HG02943 (cell line): ENCODE measurements around the gene KRT72.

Experiments
- ATAC-seq: cut with Tn5 transposase; IDR thresholded peaks from one replicate; pipeline ENCODE4 v1.9.1; 2021; ENCODE audit warnings: mild to moderate bottlenecking, low read depth, moderate library complexity; ENCODE audit not compliant: unreplicated experiment

Gene KRT72

DNA sequence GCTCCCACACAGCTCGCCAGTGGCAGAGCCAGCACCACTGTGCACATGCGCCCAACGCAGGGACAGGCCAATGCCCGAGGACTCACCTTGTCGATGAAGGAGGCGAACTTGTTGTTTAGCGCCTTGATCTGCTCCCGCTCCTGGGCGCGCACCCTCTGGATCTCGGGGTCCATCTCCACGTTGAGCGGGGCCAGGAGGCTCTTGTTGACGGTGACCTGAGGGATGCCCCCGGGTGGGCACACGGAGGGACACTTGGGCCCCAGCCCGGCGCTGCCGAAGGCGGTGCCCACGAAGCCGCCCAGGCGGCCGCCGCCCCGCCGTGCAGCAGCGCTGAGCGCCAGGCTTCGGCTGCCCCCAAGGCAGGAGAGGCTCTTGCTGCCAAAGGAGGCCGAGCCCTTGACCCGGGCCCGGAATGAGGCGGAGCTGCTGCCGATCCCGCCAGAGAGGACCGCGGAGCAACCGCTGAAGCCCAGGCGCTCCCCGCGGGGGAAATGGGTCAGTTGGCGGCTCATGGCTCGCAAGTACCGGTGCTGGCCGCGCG is at the start of gene KRT72:
TSS of gene KRT72 (minus strand) at position 523 of the 541 bp plus-strand sequence. CDS start at position 512, 11 bp downstream.
- ATAC-seq = no peak

DNA sequence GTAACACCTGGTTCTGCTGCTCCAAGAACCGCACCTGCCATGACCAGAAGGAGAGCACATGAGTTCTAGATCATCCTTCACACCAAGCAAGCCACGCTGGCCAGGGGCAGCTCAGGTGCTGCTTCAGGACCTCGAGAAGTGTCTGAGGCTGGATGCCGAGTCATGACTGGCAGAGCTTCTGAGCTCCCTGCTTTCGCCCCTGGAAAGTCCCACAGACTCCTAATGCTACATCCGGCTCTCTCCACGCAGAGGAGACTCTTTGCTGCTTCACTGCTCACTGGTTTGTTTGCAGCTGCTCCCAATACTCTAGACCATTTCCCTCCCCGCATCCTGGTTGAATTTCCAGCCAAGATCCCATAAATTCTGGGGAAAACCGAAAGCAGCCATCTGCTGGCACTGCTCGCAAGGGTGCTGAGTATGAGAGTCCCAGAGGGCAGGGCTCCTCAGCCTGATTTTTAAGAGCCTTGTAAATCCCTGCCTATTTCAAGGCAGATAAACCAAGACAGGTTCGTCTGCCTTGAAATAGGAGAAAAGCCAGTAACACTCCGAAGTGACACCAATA is 49.3 kb upstream of the KRT72 start:
- ATAC-seq = no peak

DNA sequence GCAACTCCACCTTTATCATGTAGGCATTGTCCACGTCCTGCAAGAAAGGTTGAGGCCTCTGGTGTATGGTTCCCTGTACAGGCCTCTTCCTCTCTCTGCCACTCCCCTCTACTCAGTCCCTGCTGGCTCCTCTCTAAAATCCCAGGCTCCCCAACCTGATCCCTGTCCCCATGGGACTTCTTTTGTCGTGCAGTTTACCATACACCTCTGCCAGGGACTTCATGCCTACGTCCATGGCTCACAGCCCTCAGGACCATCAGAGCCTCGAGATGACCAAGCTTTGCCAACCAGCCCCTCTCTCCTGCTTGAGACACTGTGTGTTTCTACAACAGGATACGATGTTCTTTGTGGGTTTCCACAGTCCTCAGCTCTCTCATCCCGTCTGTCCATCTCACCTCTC is 47.8 kb upstream of the KRT72 start:
- ATAC-seq = no peak

DNA sequence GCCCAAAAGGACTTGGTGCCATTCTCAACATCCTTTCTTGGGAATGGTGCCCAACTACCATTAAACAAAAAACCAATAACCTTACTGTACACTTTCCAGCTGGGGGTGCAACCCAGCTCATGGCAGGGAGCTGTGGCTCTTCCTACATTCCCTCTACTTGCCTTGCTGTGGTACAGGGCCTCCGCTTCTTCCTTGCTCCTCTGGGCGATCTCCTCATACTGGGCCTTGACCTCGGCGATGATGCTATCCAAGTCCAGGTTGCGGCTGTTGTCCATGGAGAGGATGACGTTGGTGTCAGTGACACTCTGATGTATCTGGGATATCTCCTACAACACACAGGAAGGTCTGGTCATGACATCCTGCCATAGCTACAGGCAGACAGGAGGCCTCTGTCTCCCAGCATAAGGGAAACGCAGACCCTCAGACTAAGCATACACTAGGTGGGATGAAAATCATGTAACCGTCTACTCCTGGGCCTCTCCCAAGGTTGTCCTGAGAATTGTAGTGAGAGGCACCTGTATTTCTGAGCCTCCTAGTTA is 46.8 kb upstream of the KRT72 start:
- ATAC-seq = no peak

DNA sequence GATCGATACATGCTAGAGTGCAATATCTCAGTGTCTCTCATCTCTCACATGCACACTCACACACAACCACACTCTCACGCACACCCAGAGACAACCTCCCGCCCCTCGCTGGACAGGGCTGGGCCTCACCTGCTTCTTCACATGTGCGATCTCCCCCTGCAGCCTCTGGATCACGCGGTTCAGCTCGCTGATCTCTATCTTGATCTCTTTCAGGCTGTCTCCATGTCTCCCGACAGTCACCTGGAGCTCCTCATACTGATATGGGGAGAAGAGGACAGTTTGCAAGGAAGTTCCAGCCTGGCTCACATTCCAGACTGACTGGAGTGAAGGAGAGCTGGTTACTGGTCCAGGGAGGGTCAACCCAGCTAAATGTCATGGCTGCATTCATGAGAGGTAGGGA is 46.3 kb upstream of the KRT72 start:
- ATAC-seq = no peak

DNA sequence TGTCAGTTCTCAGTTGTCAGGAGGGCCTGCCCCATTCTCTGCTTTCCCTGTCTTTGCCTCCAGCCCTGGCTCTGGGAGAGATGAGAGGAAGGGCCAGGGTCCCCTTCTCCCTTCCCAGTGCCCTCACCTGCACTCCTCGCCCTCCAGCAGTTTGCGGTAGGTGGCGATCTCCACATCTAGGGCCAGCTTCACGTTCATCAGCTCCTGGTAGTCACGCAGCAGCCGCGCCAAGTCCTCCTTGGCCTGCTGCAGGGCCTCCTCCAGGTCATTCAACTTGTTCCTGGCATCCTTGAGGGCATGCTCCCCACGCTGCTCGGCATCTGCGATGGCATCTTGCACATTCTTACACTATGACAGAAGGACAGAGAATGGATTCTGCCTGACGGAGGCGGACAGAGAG is 45.4 kb upstream of the KRT72 start:
- ATAC-seq = no peak

DNA sequence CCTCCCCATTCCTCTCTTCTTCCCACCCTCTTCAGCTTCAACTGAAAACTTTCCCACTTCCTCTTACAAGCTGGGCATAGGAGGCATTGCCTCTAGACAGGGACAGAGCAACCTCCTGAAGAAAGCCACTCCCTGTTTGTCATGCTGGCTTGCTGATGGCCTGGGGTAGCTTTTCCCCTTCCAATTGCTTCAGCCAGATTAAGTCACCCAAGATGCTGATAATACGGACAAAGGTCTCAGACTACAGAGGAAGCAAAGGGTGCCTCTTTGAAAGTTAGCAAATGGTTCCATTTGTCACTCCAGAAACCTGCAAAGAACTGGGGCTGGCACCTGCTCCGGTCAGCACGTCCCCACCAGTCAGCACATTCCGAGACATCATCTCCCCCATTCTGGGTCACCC is 44.7 kb upstream of the KRT72 start:
- ATAC-seq = no peak

DNA sequence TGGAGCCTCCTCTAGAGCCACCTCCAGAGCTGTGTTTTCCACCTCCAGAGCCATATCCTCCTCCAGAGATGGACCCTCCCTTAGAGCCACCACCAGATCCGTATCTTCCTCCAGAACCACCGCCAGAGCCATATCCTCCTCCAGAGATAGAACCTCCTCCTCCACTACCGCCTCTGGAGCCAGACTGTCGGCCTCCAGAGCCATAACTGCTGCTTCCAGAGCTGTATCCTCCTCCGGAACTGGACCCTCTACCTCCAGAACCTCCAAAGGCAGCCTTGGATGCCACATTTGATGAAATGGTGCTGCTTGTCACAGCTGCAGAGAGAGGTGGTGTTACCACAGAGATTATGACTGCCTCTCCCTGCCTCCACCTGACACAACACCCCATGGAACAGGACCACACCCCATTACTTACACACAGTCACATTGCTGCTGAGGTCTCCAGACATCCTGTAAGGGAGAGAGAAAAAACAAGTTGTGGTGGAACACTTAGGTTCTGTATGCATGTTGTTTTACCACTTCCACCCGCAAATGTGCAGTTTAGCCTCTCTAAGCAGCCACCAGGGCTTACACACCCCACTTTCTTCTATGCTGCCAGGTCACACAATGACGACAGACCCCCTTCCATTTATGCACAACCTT is 44.0 kb upstream of the KRT72 start:
- no peak for ATAC-seq

DNA sequence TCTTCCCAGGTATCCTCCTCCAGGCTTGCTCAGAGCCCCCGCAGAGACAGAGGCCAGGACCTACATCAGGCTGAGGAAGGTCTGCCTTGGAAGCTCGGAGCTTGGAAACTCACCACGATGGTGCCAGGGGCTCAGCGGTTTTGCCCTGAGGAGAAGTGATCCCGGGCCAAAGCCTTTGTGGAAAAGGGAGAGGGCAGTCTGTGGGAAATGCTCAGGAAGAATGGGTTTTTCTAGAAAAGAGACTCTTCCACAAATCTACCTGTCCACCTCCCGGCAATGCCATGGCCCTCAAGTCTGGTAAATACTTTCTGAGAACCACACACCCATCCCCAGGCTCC is 42.8 kb upstream of the KRT72 start:
- ATAC-seq = no peak

DNA sequence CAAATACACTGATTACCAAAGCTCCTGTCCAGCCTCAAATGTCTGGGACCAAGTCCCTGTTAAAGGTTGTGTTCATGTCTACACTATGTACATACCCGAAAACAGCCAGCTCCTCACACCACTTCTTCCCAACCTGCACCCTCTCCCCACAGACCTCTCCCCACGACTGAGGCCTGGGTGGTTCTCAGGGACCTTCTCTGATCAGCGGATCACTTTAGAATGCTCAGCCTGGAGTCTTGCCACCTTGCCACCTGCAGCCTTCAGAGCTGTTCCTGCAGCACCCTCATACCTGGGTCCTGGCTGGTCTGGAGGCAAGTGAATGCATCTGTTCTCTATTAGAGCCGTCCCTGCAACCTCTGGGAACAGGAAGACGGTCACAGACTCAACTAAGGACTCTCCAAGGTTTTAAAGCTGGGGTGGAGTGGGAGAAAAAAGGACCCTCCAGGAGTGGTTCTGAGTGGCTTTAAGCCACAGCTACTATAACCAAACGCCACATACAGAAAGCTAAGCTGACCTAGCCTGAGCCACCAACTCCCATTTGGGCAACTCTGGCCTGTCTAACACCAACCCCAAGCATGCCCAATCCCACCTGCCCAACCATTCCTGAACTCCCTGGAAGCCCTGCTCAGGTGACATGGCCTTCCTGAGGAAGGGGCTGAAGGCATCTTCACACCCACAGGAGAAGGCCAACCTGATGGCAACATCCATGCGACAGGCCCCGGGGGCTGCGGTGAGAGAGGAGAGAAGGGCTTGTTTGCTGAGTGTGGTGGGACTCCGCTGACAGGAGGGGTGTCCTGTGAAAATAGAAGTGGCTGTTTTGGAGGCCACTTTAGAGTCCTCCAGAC is 42.2 kb upstream of the KRT72 start:
- no peak for ATAC-seq

DNA sequence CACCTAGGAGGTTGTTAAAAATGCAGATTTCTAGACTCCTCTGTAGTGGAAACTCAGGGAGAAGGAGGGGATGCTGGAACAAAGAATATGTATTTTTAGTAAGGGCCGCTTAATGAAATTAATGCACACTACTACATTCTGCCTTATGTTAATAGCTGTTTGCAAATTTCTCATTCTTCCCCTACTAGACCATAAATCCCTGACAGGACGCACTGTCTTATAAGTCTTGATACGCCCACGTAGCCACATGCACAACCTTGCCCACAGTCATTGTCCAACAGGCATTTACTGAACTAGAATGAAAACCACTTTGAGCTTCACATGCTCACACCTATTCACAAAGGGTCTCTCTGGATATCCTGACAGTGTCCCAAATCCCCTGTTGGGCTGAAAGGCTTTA is 40.2 kb upstream of the KRT72 start:
- no peak for ATAC-seq

DNA sequence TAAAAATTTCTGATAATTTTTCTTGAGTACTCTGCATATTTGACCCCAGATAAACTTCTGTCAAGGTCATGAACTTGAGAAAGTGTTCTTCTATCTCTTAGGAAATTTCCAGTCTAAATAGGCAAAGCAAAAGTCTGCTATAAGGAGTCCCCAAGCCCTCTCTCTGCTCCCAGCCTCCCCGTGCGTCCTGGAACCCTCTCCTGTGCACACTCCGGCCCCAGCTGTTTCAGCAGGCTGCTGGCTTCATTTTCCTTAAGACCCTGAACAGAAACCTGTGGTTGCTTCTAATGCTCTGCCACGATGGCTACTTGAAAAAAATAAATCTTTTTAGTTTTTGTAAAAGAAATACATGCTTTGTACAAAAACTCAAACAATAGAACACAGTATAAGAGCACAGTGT is 36.0 kb upstream of the KRT72 start:
- no peak for ATAC-seq

DNA sequence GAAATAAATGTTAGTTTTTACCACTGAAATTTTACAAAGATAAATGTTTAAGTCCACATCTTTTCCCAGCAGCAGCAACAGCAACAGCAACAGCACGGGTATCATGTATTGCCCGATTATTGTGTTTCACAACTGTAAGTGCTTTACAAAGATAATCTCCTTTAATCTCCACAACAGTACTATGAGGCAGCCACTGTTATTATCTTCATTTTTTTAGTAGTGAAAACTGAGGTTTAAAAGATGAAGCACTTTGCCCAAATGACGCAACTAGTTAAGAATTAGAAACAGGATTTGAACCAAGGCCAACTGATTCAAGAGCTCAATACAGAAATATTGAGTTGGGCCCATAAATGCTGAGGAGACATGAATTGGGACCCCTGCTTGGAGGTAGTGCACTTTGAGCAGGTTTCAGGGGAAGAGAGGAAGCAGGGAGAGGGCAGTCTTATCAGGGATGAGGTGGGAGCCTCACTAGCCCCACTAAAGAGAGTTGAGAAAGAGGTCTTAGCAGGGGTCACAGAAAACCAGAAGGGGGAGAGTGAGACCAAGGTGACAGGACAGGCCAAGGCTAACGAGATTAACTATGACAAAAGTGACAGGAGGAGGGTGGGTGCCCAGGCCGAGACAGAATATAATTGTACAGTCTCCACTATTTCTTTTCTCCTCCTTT is 35.5 kb upstream of the KRT72 start:
- ATAC-seq = no peak

DNA sequence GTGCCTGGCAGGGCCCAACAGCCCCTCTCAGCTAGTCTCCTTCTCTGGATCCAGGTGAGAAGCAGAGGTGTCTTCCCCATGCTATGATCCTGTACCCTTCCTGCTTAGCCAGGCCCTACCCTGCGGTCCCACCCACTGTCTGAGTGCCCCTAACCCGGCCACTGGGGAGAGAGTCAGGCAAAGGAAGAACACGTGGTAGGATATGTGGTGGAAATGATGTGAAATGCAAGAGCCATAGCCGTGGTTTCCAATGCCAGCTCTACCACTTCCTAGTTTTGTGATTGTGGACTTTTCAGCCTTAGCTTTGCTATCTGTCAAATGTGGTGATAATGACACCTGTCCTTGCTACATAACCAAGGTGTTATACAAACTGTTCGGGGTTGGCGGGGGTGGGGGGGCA is 34.9 kb upstream of the KRT72 start:
- no peak for ATAC-seq

DNA sequence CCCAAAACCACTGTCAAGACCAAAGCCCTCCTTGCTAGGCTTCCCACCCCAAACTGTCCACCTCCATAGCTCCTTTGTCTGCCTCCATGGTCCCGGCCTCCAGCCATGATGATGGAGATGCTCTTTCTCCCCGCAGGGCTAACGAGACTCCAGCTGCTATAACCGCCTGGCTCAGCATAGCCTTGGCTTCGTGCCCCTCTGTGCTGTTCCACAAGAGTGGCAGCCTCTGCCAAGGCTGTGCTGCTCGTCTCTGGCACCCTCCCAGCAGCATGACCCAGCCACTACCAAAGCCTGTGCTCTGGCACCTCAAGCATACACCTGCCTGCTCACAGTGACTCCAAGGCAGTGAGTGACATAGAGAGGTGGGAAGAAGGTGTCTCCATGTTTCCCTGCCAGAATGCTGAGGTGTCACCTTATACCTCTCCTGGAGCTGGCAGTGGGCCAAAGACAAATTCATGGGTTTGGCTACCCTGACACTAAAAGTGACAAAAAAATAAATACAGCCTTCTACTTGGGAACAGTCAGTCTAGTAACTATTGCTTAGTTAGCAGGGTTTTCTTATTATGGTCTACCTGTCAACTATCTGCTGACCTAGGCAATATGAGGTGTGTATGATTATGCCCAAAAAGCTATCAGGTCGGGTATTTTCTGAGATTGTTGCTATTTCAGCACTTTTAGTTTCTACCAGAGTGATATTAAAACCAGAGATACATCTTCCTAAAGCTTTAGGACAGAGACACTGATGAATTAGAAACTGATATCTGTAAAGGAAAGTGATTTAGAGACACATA is 33.2 kb upstream of the KRT72 start:
- ATAC-seq = no peak

DNA sequence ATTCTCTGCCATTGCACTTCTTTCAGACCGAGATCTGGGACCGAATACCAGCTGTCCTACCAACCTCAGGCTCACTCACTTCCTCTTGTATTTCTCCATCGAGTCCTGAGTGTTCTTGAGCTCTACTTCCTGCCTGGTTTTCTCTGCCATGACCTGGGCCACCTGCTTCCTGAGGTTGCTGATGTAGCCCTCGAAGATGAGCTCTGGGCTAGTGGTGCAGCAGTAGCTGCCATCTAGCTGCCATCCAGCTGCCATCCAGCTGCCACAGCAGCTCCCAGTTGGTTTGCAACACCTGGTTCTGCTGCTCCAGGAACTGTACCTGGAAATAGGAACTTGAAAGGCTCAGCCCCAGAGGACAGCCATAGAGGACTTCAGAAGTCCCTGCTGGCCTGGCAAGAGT is 32.1 kb upstream of the KRT72 start:
- no peak for ATAC-seq

DNA sequence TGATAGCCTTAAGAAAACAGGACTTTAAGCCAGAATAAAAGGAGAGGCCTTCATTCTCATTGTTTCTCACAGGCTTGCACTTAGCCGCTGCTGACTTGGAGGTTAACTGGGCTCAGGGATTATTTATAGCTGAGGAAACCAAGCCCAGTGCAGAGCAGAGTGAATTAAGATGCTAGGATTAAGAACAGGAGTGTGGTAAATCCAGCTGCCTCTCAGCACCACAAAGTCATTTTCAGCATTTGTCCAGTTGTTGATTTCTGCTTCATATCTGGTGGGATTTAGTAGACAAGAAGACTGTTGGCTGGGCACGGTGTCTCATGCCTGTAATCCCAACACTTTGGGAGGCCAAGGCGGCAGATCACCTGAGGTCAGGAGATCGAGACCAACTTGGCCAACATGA is 31.4 kb upstream of the KRT72 start:
- ATAC-seq = no peak

DNA sequence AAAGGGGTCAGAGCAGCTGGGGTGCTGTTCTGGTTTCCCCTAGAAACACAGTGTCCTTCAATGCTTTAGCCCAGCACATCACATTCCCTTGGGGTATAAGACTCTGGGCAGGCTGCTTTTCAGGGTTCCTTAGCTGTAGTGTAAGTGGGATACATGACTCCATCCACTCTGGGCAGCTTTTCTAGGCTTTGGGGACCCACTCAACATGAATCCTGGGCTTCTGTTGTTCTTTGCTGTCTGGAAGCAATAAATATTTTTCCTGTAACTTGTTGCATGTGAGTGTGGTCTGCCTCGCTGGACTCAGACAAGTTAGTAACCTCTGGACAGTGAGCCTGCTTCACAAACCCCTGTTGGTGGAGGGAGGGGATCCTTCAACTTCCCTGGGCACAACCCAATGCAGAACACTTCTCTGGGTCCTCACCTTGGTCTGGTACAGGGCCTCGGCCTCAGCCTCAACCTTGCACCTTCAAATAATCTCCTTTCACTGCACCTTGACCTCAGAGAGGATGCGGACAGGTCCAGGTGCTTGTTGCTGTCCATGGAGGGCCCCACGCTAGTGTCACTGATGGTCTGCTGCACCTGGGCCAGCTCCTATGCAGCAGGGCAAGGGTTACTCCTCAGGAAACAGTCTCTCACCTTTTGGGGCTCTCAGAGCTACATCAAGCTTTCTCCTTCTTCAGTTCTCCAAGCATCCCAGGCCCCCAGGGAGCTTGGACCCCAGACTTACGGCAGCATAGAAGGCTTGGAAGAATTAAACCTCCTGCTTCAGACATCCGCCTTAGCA is 30.6 kb upstream of the KRT72 start:
- no peak for ATAC-seq

DNA sequence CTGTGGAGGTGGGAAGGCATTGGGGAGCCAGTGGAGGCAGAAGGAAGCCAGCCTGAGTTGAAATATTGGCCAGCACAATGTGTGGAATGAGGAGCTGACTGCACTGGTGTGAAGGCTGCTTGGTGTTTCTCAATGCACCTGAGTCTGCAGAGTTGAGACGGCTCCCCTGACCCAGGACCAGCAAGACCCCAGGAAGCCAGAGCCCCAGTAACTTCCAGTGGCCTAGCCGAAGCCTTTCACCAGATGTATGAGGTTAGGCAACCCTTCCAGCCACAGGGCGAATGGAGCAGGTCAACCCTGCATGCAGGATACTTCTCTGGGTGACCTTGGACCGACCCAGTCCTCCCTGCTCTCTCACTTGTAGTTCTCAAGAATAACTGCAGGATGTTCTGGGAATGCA is 30.0 kb upstream of the KRT72 start:
- no peak for ATAC-seq
